Uterus (tissue), 4 donors: ENCODE data around the gene ZCCHC3. TPM values are rescaled to one million over a fixed set of nuclear protein-coding genes. Genes with fewer than 3 reads are reported as not detected.

Source experiments
- DNase-seq, 2 donors: peaks; one replicate each; pipeline ENCODE4 v3.0.0-alpha.2; 2019 to 2020
- H3K27ac ChIP-seq, 2 donors: fragments of 200-600 bp; sonication (generic); 1 replicate in 1 of 2; 2 replicates in 1 of 2; pipeline ENCODE4 v1.5.1; 2016 to 2018
- H3K27me3 ChIP-seq, 2 donors: fragments of 200-600 bp; sonication (generic); one replicate each; pipeline ENCODE4 v1.5.1; 2018 to 2019; ENCODE audit warnings: control low read depth in 1 of 2
- H3K36me3 ChIP-seq, 2 donors: fragments of 200-600 bp; sonication (generic); one replicate each; pipeline ENCODE4 v1.5.1; 2019; ENCODE audit warnings: control low read depth in 1 of 2
- H3K4me1 ChIP-seq, 2 donors: fragments of 200-600 bp; sonication (generic); one replicate each; pipeline ENCODE4 v1.5.1; 2018 to 2019; ENCODE audit warnings: control low read depth in 1 of 2
- H3K4me3 ChIP-seq, 2 donors: fragments of 200-600 bp; sonication (generic); 1 replicate in 1 of 2; 2 replicates in 1 of 2; pipeline ENCODE4 v1.5.1; 2018 to 2019; ENCODE audit warnings: mild to moderate bottlenecking in 1 of 2
- H3K9me3 ChIP-seq, 2 donors: fragments of 200-600 bp; sonication (generic); one replicate each; pipeline ENCODE4 v1.5.1; 2019; ENCODE audit warnings: control low read depth in 1 of 2
- CTCF ChIP-seq, 4 experiments: fragments of 200-600 bp in 2 of 4; fragments of 450-650 bp in 2 of 4; sonication (generic) in 2 of 4; IDR thresholded peaks; one replicate each; pipeline ENCODE4 v1.5.1; 2016 to 2019; ENCODE audit warnings: antibody characterized with exemption in 4 of 4, mild to moderate bottlenecking in 2 of 4, moderate library complexity in 1 of 4
- POLR2A ChIP-seq, 2 donors: fragments of 450-650 bp; IDR thresholded peaks; one replicate each; pipeline ENCODE4 v1.6.1; 2016; ENCODE audit warnings: antibody characterized with exemption in 2 of 2, mild to moderate bottlenecking in 1 of 2, moderate library complexity in 1 of 2
- intact Hi-C: fragments of 100-400 bp; cut with DNase I; formaldehyde crosslinking; loops from one replicate; pipeline ENCODE4 v1.15.1; 2023; ENCODE audit warnings: low total_unique reads
- total RNA-seq, 4 donors: library from RNA; depleted of rRNA in 3 of 4; stranded (reverse); fragments of >200 nt in 3 of 4; gene quantifications; one replicate each; pipeline versions ENCODE4 v1.1.0 to v1.2.4, GENCODE V29; 2014 to 2023
- donor health status: DM: yes; HTN: yes; CAD: no.

The ZCCHC3 gene
- total RNA-seq, 4 donors from 2014 or later: 3.3 to 56.7 (median 19.2) TPM

GRCh38 chr20:258269-258858 is 39.0 kb upstream of the ZCCHC3 start:
- no peak overlapping the region for H3K4me3 ChIP-seq
- DNase-seq: no peak
- intact Hi-C loops: no loop called here
- no peaks in the 10 kb centered on the region for H3K4me1 ChIP-seq
- H3K9me3 ChIP-seq: no peaks in the 10 kb centered on the region
- H3K27me3 ChIP-seq: no peaks in the 10 kb centered on the region
- no peak for TF ChIP-seq POLR2A (IDR thresholded peaks at IDR 0.05)
- no peak for TF ChIP-seq CTCF (IDR thresholded peaks at IDR 0.05)
- H3K27ac ChIP-seq: no peak overlapping the region
- H3K36me3 ChIP-seq: peaks cover 0 to 3% of the 10 kb centered on the region in 2 donors

- Histone ChIP-seq H3K27ac (no peak overlapping the region), H3K36me3 (peaks cover 0 to 3% of the 10 kb centered on the region in 2 donors), H3K9me3 (no peaks in the 10 kb centered on the region), H3K27me3 (no peaks in the 10 kb centered on the region), H3K4me1 (no peaks in the 10 kb centered on the region), H3K4me3 (no peak overlapping the region)
- DNase-seq: no peak
- TF ChIP-seq CTCF (IDR thresholded peaks at IDR 0.05): no peak
- TF ChIP-seq POLR2A (IDR thresholded peaks at IDR 0.05): no peak
- intact Hi-C loops: no loop called here
Measured at GRCh38 chr20:258963-259362, 38.4 kb upstream of the ZCCHC3 start.

- Histone ChIP-seq H3K27ac (no peak overlapping the region), H3K4me1 (no peaks in the 10 kb centered on the region)
- intact Hi-C loops: no loop called here
Measured at GRCh38 chr20:259981-260380, 37.4 kb upstream of the ZCCHC3 start.

DNA sequence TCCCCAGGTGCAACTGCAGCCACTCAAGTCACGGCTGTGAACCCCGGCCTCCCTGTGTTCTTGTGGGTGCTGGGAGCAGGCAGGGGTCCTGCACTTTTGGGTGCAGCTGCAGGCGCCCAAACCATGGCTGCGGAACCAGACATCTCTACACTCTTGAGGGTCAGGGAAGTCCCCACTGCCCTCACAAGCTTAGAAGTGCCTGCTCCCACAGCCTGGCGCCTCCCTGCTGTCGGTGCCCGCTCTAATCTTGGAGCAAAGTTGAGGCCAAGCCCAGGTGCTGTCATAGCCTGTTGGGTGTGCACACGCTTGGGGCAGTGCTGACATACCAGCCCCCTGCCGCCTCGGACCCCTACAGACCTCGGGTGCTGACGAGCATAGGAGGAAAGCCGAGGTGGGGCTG is 33.7 kb upstream of the ZCCHC3 start:
- intact Hi-C loops: no loop called here
- peaks cover 0 to 3% of the 10 kb centered on the region in 2 donors for H3K36me3 ChIP-seq
- no peaks in the 10 kb centered on the region for H3K27me3 ChIP-seq

More at GRCh38 chr20:259981-260380, 37.4 kb upstream of the ZCCHC3 start:
- TF ChIP-seq CTCF (IDR thresholded peaks at IDR 0.05) (no peak), POLR2A (IDR thresholded peaks at IDR 0.05) (no peak)
- Histone ChIP-seq H3K36me3 (peaks cover 0 to 3% of the 10 kb centered on the region in 2 donors), H3K9me3 (no peaks in the 10 kb centered on the region), H3K27me3 (no peaks in the 10 kb centered on the region), H3K4me3 (no peak overlapping the region)
- no peak for DNase-seq

More for the DNA sequence above, 33.7 kb upstream of the ZCCHC3 start:
- H3K4me3 ChIP-seq: no peak overlapping the region
- DNase-seq: no peak
- H3K4me1 ChIP-seq: no peaks in the 10 kb centered on the region
- no peak overlapping the region for H3K27ac ChIP-seq
- no peaks in the 10 kb centered on the region for H3K9me3 ChIP-seq
- TF ChIP-seq POLR2A (IDR thresholded peaks at IDR 0.05) (no peak), CTCF (IDR thresholded peaks at IDR 0.05) (no peak)
